Measurements from ENCODE around the gene TPI1.
"Not testable (repeated sequence)": the region's sequence is repeated elsewhere in the genome, so short reads cannot be mapped to it uniquely, and the experiment has no call there.

The TPI1 gene

DNA sequence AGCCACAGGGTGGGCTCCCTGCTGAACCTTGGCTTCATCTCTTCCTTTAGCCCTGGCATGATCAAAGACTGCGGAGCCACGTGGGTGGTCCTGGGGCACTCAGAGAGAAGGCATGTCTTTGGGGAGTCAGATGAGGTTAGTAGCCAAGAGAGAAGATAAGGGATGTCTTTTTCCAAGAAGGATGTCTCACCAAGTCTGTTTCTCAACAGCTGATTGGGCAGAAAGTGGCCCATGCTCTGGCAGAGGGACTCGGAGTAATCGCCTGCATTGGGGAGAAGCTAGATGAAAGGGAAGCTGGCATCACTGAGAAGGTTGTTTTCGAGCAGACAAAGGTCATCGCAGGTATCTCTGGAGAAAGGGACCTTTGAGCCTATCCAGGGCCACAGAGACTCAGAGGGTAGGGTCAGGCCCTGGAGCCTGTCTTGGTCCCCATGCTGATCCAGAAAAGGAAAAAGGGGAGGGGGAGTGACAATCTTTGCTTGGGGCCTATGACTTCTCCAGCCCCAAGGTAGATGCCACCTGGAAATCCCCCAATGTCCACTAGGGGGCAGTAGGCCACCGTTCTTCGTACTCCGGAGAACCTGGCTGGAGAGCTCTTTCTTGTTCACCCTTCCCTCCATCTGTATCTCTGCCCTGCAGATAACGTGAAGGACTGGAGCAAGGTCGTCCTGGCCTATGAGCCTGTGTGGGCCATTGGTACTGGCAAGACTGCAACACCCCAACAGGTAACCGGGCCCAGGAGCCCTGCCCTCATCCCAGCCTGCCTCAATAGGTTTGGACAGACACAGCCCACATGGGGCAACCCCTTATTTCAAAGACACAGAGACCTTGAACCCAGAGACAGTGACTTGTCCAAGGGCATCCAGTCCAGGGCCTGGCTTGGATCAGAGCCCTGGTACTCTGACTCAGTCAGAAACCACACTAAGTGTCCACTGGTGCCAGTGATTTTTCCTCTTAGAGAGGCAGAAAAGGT is 2.0 kb downstream of the TPI1 start:
- DNase-seq, result peak; percentile 51

- not testable (repeated sequence) for DNase-seq
These were observed 3.0 kb downstream of the TPI1 start for GRCh38 chr12:6870304-6870703.

GRCh38 chr12:6871052-6871957 is 4.0 kb downstream of the TPI1 start:
- DNase-seq, result peak; percentile 31

GRCh38 chr12:6872073-6873048 is 5.0 kb downstream of the TPI1 start:
- DNase-seq, result peak; percentile 40

GRCh38 chr12:6873094-6874014 is 6.0 kb downstream of the TPI1 start, which contains the start of gene SPSB2:
Gene SPSB2 (minus strand): TSS chr12:6873303. CDS start chr12:6872901, 402 bp downstream.
- peak; percentile 81 for DNase-seq

- not testable (repeated sequence) for DNase-seq
These were observed 6.7 kb downstream of the TPI1 start for GRCh38 chr12:6874015-6874368.

DNA sequence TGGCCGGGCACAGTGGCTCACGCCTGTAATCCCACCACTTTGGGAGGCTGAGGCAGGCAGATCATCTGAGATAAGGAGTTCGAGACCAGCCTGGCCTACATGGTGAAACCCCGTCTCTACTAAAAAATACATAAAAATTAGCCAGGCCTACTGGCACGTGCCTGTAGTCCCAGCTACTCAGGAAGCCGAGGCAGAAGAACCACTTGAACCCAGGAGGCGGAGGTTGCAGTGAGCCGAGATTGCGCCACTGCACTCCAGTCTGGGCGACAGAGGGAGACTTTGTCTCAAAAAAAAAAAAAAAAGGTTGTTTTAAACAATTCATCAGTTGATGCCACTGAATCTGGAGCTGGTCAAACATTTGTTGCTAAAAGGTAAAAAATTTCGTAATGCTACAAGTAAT is 12.5 kb downstream of the TPI1 start:
- not testable (repeated sequence) for DNase-seq

GRCh38 chr12:6883252-6883651 is 15.9 kb downstream of the TPI1 start:
- no peak for DNase-seq

- no peak for DNase-seq
These were observed 16.4 kb downstream of the TPI1 start for GRCh38 chr12:6883683-6884082.

DNA sequence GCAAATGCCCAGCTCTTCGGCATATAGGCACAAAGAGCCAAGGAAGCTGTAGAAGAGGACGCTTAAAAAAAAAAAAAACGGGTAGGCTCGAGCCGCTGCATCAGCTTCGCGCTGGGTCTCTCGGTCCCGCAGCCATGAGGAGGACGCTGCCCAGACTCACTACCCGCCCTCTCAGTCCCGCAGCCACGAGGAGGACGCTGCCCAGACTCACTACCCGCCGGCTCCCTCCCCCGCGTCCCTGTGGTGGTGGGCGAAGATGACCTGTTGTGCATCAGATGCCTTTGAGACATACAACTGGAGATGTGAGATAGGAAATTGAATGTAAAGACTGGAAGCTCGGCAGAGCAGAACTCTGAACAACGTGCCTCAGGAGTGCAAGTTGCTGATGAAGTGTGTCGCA is 17.2 kb downstream of the TPI1 start:
- no peak for DNase-seq

- DNase-seq, result not testable (repeated sequence)
These were observed 19.1 kb downstream of the TPI1 start for GRCh38 chr12:6886206-6886999.

GRCh38 chr12:6887460-6887859 is 20.1 kb downstream of the TPI1 start:
- no peak for DNase-seq

DNA sequence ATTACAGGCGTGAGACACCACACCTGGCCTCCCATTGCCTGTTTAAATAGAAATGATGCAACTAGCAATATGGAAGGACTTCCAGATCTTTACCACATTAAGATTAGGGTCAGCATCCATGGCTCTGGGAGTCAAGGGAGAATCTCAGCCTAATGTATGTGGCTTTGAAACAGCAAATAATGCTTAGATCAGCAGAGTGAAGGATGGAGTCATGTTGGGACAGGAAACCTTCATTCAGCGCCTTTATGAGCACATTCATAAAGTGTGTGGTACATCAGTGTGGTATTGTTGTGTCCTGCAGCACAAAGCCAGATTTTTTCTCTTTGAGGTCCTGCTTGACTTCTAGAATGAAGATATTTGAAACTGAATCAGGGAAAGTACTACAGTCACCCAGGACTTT is 21.0 kb downstream of the TPI1 start:
- DNase-seq, result no peak

GRCh38 chr12:6888794-6889193 is 21.5 kb downstream of the TPI1 start:
- not testable (repeated sequence) for DNase-seq

GRCh38 chr12:6889775-6890573 is 22.6 kb downstream of the TPI1 start:
- not testable (repeated sequence) for DNase-seq

- DNase-seq, result peak; percentile 84
These were observed 23.7 kb downstream of the TPI1 start for GRCh38 chr12:6890789-6891645.

GRCh38 chr12:6891646-6892001 is 24.3 kb downstream of the TPI1 start:
- DNase-seq, result no peak

- not testable (repeated sequence) for DNase-seq
These were observed 25.4 kb downstream of the TPI1 start for GRCh38 chr12:6892683-6893082.

Measured in NCI-H510A treated with DMSO at 0.1 percent for 48 hours (cell line).